HG03108 (cell line): Measurements from ENCODE around the gene FBXO24.
A peak's percentile ranks its signal among the peaks of the same experiment; 100 is the strongest.

Source experiments
- ATAC-seq: cut with Tn5 transposase; IDR thresholded peaks from one replicate; pipeline ENCODE4 v1.9.1; 2021; ENCODE audit warnings: moderate library complexity; ENCODE audit not compliant: unreplicated experiment

Gene FBXO24

DNA sequence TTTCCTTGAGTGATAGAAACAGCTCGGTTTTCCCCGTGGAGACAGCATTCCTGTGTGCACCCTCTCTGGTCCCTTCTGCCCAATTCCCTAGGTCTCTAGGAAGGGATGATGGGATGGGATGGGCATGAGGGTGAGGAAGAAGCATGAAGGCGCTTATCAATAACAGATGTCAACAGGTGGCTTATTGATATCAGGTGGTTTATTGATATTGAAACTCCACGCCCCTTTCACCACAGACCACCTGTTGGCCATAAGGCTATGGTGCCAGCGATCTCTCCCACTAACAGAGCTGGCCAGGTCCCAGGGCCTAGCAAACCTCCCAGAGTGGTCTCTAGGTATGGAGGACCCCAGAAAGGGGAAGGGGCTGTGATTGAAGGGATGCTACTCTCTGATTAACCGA, 34.1 kb downstream of the FBXO24 start:
- ATAC-seq = no peak

DNA sequence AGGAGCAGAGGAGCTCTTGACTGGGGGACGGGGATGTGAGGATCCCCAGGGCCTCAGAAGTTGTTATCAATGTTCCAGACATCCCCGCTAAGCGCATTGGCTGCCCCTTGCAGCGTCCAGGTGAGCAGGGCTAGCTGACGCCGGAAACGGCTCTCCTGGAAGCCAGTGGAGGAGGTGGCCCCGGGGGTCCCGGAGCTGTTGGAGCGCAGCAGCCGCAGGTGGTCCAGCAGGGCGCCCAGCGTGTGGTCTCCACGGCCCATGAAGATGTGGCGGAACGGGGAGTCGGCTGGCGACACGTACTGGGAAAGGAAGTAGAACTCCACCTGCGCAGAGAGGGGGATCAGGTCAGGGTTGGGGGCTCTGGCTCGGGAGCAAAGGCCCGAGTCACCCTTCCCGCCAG, 34.7 kb downstream of the FBXO24 start:
- no peak for ATAC-seq

- no peak for ATAC-seq
Observed at GRCh38 chr7:100621554-100621953, 35.4 kb downstream of the FBXO24 start.

DNA sequence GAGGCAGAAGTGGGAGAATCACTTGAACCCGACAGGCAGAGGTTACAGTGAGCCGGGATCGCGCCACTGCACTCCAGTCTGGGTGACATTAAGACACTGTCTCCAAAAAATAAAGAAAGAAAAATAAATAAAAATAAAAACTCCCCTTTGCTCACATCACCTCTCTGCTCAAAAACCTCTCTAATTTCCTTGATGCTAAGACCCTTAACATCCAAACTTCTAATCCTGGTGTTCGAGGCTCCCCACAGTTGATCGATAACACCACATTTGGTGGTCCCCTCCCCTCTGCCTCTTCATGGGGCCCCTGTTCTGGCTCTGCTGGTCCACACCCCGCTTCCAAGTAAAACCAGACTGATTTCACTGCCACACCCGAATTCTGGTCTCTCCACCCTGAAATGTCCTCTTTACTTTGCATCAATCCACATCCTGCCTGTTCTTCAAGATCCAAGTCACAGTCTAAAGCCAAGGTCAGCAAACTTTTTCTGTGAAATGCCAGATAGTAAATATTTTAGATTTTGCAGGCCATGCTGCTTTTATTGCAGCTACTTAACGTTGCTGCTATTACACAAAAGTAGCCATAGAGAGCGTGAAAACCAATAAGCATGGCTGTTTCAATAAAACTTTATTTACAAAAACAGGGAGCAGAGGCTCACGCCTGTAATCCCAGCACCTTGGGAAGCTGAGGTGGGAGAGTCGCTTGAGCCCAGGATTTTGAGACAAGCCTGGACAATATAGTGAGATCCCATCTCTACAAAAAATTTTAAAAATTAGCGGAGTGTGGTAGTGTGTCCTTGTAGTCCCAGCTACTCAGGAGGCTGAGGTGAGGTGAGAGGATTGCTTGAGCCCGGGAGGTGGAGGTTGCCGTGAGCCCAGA, 38.1 kb downstream of the FBXO24 start:
- ATAC-seq = no peak

DNA sequence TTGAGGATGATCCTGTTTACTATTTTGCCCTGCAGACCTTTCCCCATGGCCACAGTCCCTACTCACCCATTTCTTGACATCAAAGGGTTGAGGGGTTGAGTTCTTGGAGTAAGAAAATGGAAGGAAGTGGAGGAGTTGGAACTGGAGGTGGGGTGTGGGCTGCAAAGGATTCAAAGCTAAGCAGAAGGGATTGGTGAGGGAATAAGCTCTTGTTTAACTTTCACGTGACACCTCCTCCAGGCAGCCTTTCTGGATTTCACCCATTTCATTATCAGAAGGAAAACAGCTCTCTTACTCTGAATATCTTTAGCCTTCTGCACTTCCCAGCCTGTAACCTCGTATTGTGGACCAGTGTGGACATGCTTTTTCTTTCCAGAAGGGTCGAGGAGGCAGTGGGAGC, 39.9 kb downstream of the FBXO24 start:
- no peak for ATAC-seq

DNA sequence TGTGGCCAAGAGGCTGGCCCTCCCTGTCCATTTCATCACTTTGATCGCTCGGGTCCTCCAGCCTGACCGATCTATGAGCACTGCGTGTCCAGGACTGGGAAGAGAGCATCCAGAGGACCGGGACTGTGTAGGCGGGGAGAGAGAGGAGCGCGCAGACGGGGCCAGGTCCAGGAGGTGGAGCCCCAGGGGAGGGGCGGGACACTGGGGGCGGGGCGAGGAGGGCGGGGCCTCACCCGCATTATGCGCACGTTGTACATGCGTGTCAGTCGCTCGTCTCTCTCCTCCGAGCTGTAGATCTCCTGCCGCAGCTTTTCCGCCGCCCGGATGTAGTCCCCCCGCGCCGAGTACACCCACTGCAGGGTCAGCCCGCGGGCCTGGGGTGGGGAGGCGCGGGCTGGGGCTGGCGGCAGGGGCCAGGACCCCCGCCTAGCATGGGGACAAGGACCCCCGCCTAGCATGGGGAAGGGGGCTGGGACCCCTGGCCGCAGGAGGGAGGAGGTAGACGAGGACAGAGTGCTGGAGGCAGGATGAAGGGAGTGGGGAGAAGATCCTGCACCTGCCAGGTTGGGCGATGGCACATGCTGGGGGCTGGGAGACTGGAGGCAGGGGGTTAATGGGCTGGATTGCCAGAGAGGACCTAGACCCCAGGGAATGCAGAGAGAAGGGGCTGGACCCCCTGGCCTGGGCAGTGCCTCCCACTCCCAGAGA, 40.6 kb downstream of the FBXO24 start:
- ATAC-seq = peak; percentile 87

GRCh38 chr7:100627238-100627549, 41.1 kb downstream of the FBXO24 start:
- ATAC-seq = no peak

GRCh38 chr7:100629117-100629716, 43.1 kb downstream of the FBXO24 start:
- no peak for ATAC-seq

DNA sequence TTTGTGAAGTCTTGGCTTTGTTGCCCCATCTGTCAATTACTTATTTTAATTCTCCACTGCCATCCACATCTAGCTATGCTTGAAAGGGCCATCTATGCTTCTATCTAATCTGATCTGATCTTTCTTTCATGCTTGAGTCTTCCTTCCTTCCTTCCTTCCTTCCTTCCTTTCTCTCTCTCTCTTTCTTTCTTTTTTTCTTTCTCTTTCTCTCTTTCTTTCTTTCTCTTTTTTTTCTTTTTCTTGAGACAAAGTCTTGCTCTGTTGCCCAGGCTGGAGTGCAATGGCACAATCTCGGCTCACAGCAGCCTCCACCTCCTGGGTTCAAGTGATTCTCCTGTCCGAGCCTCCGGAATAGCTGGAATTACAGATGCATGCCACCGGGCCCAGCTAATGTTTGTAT, 43.9 kb downstream of the FBXO24 start:
- no peak for ATAC-seq

DNA sequence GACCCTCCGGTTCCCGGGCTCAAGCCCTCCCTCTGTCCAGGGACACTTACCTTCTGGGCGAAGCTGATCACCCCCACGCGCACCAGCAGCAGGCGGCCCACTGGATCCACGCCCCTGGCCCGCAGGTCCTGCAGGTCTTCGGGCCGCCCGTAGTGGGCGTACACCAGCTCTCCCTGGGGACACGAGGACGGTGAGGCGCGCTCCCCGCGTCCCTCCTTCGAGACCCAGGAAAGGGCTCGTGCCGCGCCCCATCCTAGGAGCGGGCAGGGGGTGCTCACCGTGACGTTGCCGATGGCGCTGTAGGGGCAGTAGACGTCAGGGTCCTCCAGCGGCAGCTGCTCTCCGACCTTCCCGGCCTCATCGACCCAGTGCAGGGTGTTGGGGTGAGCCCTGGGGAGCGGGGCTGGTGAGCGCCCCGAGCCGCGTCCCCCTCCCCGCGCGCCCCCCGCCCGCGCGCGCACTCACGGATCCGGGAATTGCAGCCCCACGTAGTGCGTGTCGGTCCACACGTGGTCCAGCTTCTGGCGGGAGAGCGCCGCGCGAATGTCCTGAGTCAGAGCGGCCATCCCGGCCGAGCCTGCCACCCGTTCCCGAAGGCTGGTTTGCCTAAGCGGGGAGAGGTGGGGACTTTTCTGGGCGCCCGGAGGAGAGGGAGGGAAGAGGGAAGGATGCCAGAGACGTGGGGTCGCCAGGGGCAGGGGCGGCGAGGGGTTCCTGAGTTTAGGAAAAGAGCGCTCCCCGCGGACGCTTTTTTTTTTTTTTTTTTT, 47.0 kb downstream of the FBXO24 start:
- ATAC-seq = no peak

- ATAC-seq = no peak
Observed at GRCh38 chr7:100639995-100640516, 53.9 kb downstream of the FBXO24 start.

GRCh38 chr7:100640517-100641440, 54.7 kb downstream of the FBXO24 start:
- no peak for ATAC-seq

- ATAC-seq = no peak
Observed at GRCh38 chr7:100641463-100641859, 55.3 kb downstream of the FBXO24 start, which contains the start of gene TFR2. TFR2 (minus strand) TSS chr7:100641552; CDS start chr7:100641509, 43 bp downstream.

DNA sequence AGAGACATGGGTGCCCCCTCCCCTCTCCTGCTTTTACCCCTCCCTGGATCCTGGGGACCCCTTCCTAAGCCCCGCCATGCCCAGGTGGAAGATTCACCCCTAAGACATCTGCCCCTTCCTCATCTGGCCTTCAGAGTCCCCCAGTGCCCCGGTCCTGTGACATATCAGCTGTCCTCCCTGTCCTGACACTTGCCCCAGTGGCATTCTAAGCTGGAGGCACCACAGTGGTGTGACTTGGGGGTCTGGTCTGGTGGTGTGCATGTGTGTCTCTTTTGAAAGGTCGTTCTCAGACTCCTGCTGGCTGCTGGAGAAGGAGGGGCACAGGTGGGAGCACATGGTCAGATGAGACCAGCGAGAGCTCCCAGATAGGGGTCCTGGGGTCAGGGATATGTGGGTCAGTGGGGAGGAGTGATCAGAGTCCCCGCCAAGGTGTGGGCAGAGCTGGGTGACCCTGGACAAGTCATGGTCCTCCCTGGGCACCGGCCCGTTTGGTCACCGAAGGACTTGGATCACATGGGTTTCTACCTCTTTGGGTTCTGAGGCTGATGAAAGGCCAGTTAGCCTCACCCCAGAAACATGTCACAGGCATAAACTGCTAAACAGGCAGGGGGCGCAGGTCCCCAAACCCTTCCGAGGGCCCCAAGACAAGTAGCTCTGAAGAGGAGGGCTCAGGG, 55.9 kb downstream of the FBXO24 start:
- no peak for ATAC-seq

- no peak for ATAC-seq
Observed at GRCh38 chr7:100642534-100642907, 56.4 kb downstream of the FBXO24 start.

- no peak for ATAC-seq
Observed at GRCh38 chr7:100649826-100650565, 63.9 kb downstream of the FBXO24 start.
